K562 (cell line): ENCODE data around the gene EFEMP2. TPM values are rescaled to one million over a fixed set of nuclear protein-coding genes. Genes with fewer than 3 reads are reported as not detected.

Experiments used
- ATAC-seq: fragments of 200-7000 bp; cut with Tn5 transposase; 3 replicates; pipeline ENCODE4 v1.9.1; 2020; ENCODE audit warnings: moderate library complexity
- BruUV-seq: library from RNA; stranded (reverse); fragments of 400-500 nt; replicated peaks from 2 replicates; lab custom pipeline; 2021; lab: Mats Ljungman, UMichigan
- CTCF ChIA-PET: fragments of 300-600 bp; formaldehyde crosslinking; extraction: SDS; loops from one replicate; lab custom pipeline; 2021; ENCODE audit warnings: low intra/inter-chr PET ratio; lab: Yijun Ruan, JAX
- POLR2A ChIA-PET: fragments of 300-600, 350-650 bp; sonication (Branson Sonifier 250); formaldehyde crosslinking; extraction: SDS; loops from one replicate; lab custom pipeline; 2021; ENCODE audit warnings: antibody characterized with exemption, inconsistent platforms; lab: Yijun Ruan, JAX
- DNase-seq, 4 experiments: peaks; one replicate each; pipeline versions ENCODE4 v3.0.0 to v3.0.0-alpha.2; 2011 to 2018; ENCODE audit warnings: low spot score in 3 of 4, mixed read lengths in 3 of 4; ENCODE audit errors: extremely low read depth in 1 of 4
- FAIRE-seq: peaks from 2 replicates; lab custom pipeline; 2011; peaks lifted over from hg19 to GRCh38; lab: Jason Lieb, UNC
- H2AFZ ChIP-seq: 2 replicates; pipeline ENCODE4 v1.6.0; 2011; ENCODE audit warnings: low read depth, low read length, control low read depth, inconsistent platforms
- H3K27ac ChIP-seq: fragments of 200-600 bp; 3 replicates; pipeline ENCODE4 v1.8.0; 2011; ENCODE audit warnings: low read depth, mild to moderate bottlenecking, control low read depth, inconsistent platforms, low read length, moderate library complexity, mixed read lengths; ENCODE audit errors: extremely low read depth
- H3K27me3 ChIP-seq, 2 experiments: fragments of 300-600 bp in 1 of 2; 2 replicates in 1 of 2; 3 replicates in 1 of 2; pipeline versions ENCODE4 v1.6.0 to v1.8.0; 2011; ENCODE audit warnings: inconsistent platforms in 2 of 2, low read length in 2 of 2, mild to moderate bottlenecking in 1 of 2, mixed read lengths in 1 of 2, moderate library complexity in 1 of 2; ENCODE audit not compliant: control insufficient read depth in 2 of 2, insufficient read depth in 2 of 2
- H3K36me3 ChIP-seq: fragments of 300-600 bp; 3 replicates; pipeline ENCODE4 v1.8.0; 2011; ENCODE audit warnings: mild to moderate bottlenecking, low read length, inconsistent platforms; ENCODE audit not compliant: control insufficient read depth, insufficient read depth
- H3K4me1 ChIP-seq, 2 experiments: fragments of 200-600 bp in 1 of 2; replicated peaks in 1 of 2; 2 replicates in 1 of 2; 3 replicates in 1 of 2; pipeline versions ENCODE4 v1.5.1 to v1.8.0; 2011; ENCODE audit warnings: inconsistent platforms in 2 of 2, low read length in 2 of 2, mild to moderate bottlenecking in 1 of 2, mixed read lengths in 1 of 2, moderate library complexity in 1 of 2; ENCODE audit not compliant: control insufficient read depth in 2 of 2, insufficient read depth in 2 of 2
- H3K4me2 ChIP-seq: 2 replicates; pipeline ENCODE4 v1.6.1; 2011; ENCODE audit warnings: low read length, control low read depth, inconsistent platforms, mixed read lengths; ENCODE audit not compliant: insufficient read depth
- H3K4me3 ChIP-seq: fragments of 200-600 bp; sonication (generic), shearing (Covaris generic); 2 replicates; pipeline ENCODE4 v1.5.1; 2016; ENCODE audit warnings: control low read depth, inconsistent platforms
- H3K79me2 ChIP-seq: fragments of 200-600 bp; 3 replicates; pipeline ENCODE4 v1.8.0; 2011; ENCODE audit warnings: low read length, inconsistent platforms; ENCODE audit not compliant: control insufficient read depth, insufficient read depth
- H3K9ac ChIP-seq, 2 experiments: 2 replicates each; pipeline versions ENCODE4 v1.6.0 to v1.6.1; 2011; ENCODE audit warnings: low read depth in 2 of 2, low read length in 2 of 2, control low read depth in 1 of 2, inconsistent platforms in 1 of 2, mild to moderate bottlenecking in 1 of 2, mixed read lengths in 1 of 2; ENCODE audit not compliant: insufficient read depth in 1 of 2
- H3K9me1 ChIP-seq: one replicate; pipeline ENCODE4 v1.6.0; 2011; ENCODE audit warnings: inconsistent platforms, mild to moderate bottlenecking, low read length, moderate library complexity; ENCODE audit not compliant: control insufficient read depth, insufficient read depth
- H3K9me3 ChIP-seq: replicated peaks from 2 replicates; pipeline ENCODE4 v1.5.1; 2011; ENCODE audit warnings: low read depth, low read length, inconsistent platforms; ENCODE audit not compliant: control insufficient read depth, insufficient read depth
- H4K20me1 ChIP-seq: replicated peaks from 2 replicates; pipeline ENCODE4 v1.6.1; 2011; ENCODE audit warnings: low read length, inconsistent platforms, mixed read lengths; ENCODE audit not compliant: control insufficient read depth, insufficient read depth
- BRD4 ChIP-seq: fragments of 200-600 bp; sonication (generic); IDR thresholded peaks from 2 replicates; pipeline ENCODE4 v1.6.1; 2017; ENCODE audit warnings: inconsistent platforms
- BRD9 ChIP-seq: fragments of 450-650 bp; IDR thresholded peaks from 2 replicates; pipeline ENCODE4 v1.6.1; 2018; ENCODE audit warnings: low read depth; ENCODE audit not compliant: partially characterized antibody
- CBFA2T3 ChIP-seq: fragments of 450-650 bp; IDR thresholded peaks from 2 replicates; pipeline ENCODE4 v1.6.1; 2017
- CGGBP1 ChIP-seq: fragments of 250-450 bp; sonication (Bioruptor Pico); IDR thresholded peaks from 2 replicates; pipeline ENCODE4 v1.9.0; 2021; ENCODE audit warnings: mild to moderate bottlenecking
- MAX ChIP-seq: sonication (generic); formaldehyde crosslinking; IDR thresholded peaks from 2 replicates; pipeline ENCODE4 v1.9.0; 2022; ENCODE audit warnings: mild to moderate bottlenecking, missing genetic modification reagents
- PCBP1 ChIP-seq: fragments of 200-400 bp; formaldehyde crosslinking; IDR thresholded peaks from 2 replicates; pipeline ENCODE4 v1.6.1; 2018; ENCODE audit warnings: mild to moderate bottlenecking, low read depth, low read length; ENCODE audit not compliant: poor library complexity, severe bottlenecking
- POU5F1 ChIP-seq: fragments of 150-350 bp; IDR thresholded peaks from 2 replicates; pipeline ENCODE4 v1.6.1; 2014; ENCODE audit warnings: borderline replicate concordance, low read length, low read depth, mild to moderate bottlenecking; ENCODE audit not compliant: partially characterized antibody
- PRMT5 ChIP-seq: sonication (generic); formaldehyde crosslinking; IDR thresholded peaks from 2 replicates; pipeline ENCODE4 v1.5.0; 2020; ENCODE audit warnings: missing genetic modification reagents
- SMAD4 ChIP-seq: fragments of 250-450 bp; sonication (Bioruptor Pico); conservative IDR thresholded peaks from 2 replicates; pipeline ENCODE4 v1.8.0; 2021; ENCODE audit warnings: inconsistent platforms, mild to moderate bottlenecking, moderate library complexity
- SMARCA4 ChIP-seq: fragments of 450-650 bp; IDR thresholded peaks from 2 replicates; pipeline ENCODE4 v1.6.1; 2016
- TCFL5 ChIP-seq: fragments of 250-450 bp; sonication (Bioruptor Pico); conservative IDR thresholded peaks from 2 replicates; pipeline ENCODE4 v1.6.1; 2021; ENCODE audit warnings: mild to moderate bottlenecking, moderate library complexity, matching md5 sums
- ZNF583 ChIP-seq: fragments of 250-450 bp; sonication (Bioruptor Pico); IDR thresholded peaks from 2 replicates; pipeline ENCODE4 v1.4.0; 2020
- WGBS: fragments of 100-300 bp; shearing (Covaris generic); methylation state at CpG from one replicate; pipeline ENCODE4 v1.1.6; 2016; ENCODE audit warnings: low coverage, mixed read lengths; ENCODE audit not compliant: insufficient coverage; ENCODE audit errors: missing lambda C conversion rate; 5-methylcytosine and 5-hydroxymethylcytosine counted together
- in situ Hi-C: fragments of 300-500 bp; cut with MboI; formaldehyde crosslinking; loops from 4 replicates; pipeline ENCODE4 v1.15.0; 2018; ENCODE audit warnings: inconsistent platforms, mixed read lengths
- intact Hi-C: fragments of 100-400 bp; cut with micrococcal nuclease; formaldehyde crosslinking; loops from 2 replicates; pipeline ENCODE4 v1.14.2; 2022
- polyA plus RNA-seq, 8 experiments: library from polyadenylated mRNA; depleted of rRNA in 4 of 8; stranded (reverse) in 5 of 8; unstranded in 3 of 8; fragments of >200 nt; fragmentation: Nextera tagmentation in 2 of 8; fragmentation: Illumina TruSeq in 1 of 8; extraction: Ambion mirVana in 2 of 8; extraction: Trizol in 1 of 8; gene quantifications; 2 replicates each; pipeline versions ENCODE4 v1.2.1 to v1.2.3, GENCODE V29; 2011 to 2014; ENCODE audit warnings: inconsistent platforms in 1 of 8, missing spikeins in 1 of 8
- total RNA-seq, 7 experiments: library from RNA; depleted of rRNA in 6 of 7; stranded (reverse); fragments of >200 nt in 6 of 7; fragmentation: Illumina TruSeq in 2 of 7; extraction: Trizol in 2 of 7; gene quantifications; 2 replicates each; pipeline versions ENCODE4 v1.2.1 to v1.2.3, GENCODE V29; 2011 to 2021; ENCODE audit warnings: low replicate concordance in 1 of 7

EFEMP2 gene
- total and polyA plus RNA-seq, 9 of the 15 experiments (the other 6 are each of a cell fraction or from before 2014, with no cell fraction given): 0.07 to 2.9 (median 0.69) TPM; not detected in 1

GRCh38 chr11:65843811-65844210, 28.8 kb downstream of the EFEMP2 start:
- no peak for ATAC-seq
- Histone ChIP-seq H3K36me3 (no peaks in the 10 kb centered on the region), H3K4me2 (no peak overlapping the region), H3K27me3 (no peaks in the 10 kb centered on the region), H3K9ac (no peak overlapping the region), H3K27ac (no peak overlapping the region), H3K9me3 (no peaks in the 10 kb centered on the region)
- intact Hi-C loops: no loop called here
- TF ChIP-seq SMAD4 (CRISPR knock-in tag): no peak
- TF ChIP-seq, all 486 proteins: peak for 0
- Histone ChIP-seq H3K79me2 (no peaks in the 10 kb centered on the region), H3K4me1 (peaks cover 0 to 4% of the 10 kb centered on the region in 2 experiments; a peak in 2 of 5 replicates), H2AFZ (no peak overlapping the region), H3K9me1 (no peaks in the 10 kb centered on the region), H3K4me3 (no peak overlapping the region), H4K20me1 (no peaks in the 10 kb centered on the region)
- DNase-seq: no peak
- ChIA-PET POLR2A (interaction anchor here (0.7 to 1.7 kb wide), 3 partner anchors 8 to 14 kb away, joined by 3 to 12 read pairs (median 4); partner anchors contain the start of gene CFL1), CTCF (no interaction called here)
- WGBS: 71% methylated on average over 3 of the region's 3 CpGs
- in situ Hi-C loops: no loop called here
- no peak for FAIRE-seq
- BruUV-seq: no TSS peak

GRCh38 chr11:65842144-65842543, 30.5 kb downstream of the EFEMP2 start:
- WGBS: 73% methylated on average over 4 of the region's 4 CpGs
- in situ Hi-C loops: no loop called here
- TF ChIP-seq POU5F1: no peak
- TF ChIP-seq PCBP1: no peak
- TF ChIP-seq TCFL5 (CRISPR knock-in tag): no peak
- TF ChIP-seq ZNF583 (CRISPR knock-in tag): no peak
- no peak for TF ChIP-seq PRMT5
- TF ChIP-seq MAX (CRISPR knock-in tag): no peak
- no peak for TF ChIP-seq SMARCA4
- no peak for TF ChIP-seq BRD9
- no peak for TF ChIP-seq CBFA2T3
- no peak for TF ChIP-seq BRD4
- no peak for TF ChIP-seq CGGBP1 (CRISPR knock-in tag)
- no TSS peak for BruUV-seq
- no peaks in the 10 kb centered on the region; a peak in 1 of 5 replicates for H3K4me1 ChIP-seq
- no peaks in the 10 kb centered on the region for H4K20me1 ChIP-seq
- no peak overlapping the region for H3K9ac ChIP-seq
- no peaks in the 10 kb centered on the region for H3K27me3 ChIP-seq
- no peak for DNase-seq
- no peak for FAIRE-seq
- intact Hi-C loops: no loop called here
- H3K9me3 ChIP-seq: no peaks in the 10 kb centered on the region
- no peak overlapping the region for H3K27ac ChIP-seq
- ChIA-PET CTCF (no interaction called here), POLR2A (interaction anchor here (6.4 kb wide), 1 partner anchor 9 kb away, joined by 67 read pairs; no protein-coding TSS in a partner anchor)
- H3K36me3 ChIP-seq: no peaks in the 10 kb centered on the region
- no peaks in the 10 kb centered on the region for H3K9me1 ChIP-seq
- H2AFZ ChIP-seq: no peak overlapping the region
- H3K4me2 ChIP-seq: no peak overlapping the region
- no peak overlapping the region for H3K4me3 ChIP-seq
- ATAC-seq: no peak
- no peaks in the 10 kb centered on the region for H3K79me2 ChIP-seq
